AG09309 (cell line): ENCODE measurements around the gene WWC1.

Experiments
- DNase-seq: peaks from one replicate; pipeline ENCODE4 v3.0.0-alpha.2; 2010; ENCODE audit warnings: low read depth
- H3K4me3 ChIP-seq: 2 replicates; pipeline ENCODE4 v1.5.1; 2011; ENCODE audit warnings: mild to moderate bottlenecking, low read depth, low read length, moderate library complexity; ENCODE audit not compliant: control insufficient read depth
- CTCF ChIP-seq: IDR thresholded peaks from 2 replicates; pipeline ENCODE4 v1.5.1; 2011; ENCODE audit warnings: mild to moderate bottlenecking, low read depth, low read length, inconsistent platforms; ENCODE audit not compliant: insufficient read depth, control insufficient read depth; ENCODE audit errors: missing control alignments

Gene WWC1

GRCh38 chr5:168328814-168329213 is 37.4 kb downstream of the WWC1 start:
- DNase-seq: no peak
- H3K4me3 ChIP-seq: no peak overlapping the region
- TF ChIP-seq CTCF: no peak

GRCh38 chr5:168329302-168329701 is 37.9 kb downstream of the WWC1 start:
- TF ChIP-seq CTCF: no peak
- no peak overlapping the region for H3K4me3 ChIP-seq
- no peak for DNase-seq

- no peak for DNase-seq
- no peak for TF ChIP-seq CTCF
- no peak overlapping the region for H3K4me3 ChIP-seq
These were observed 40.6 kb downstream of the WWC1 start for GRCh38 chr5:168332042-168332441.

GRCh38 chr5:168334280-168334679 is 42.8 kb downstream of the WWC1 start:
- H3K4me3 ChIP-seq: no peak overlapping the region
- DNase-seq: no peak
- TF ChIP-seq CTCF: no peak

GRCh38 chr5:168334695-168335094 is 43.2 kb downstream of the WWC1 start:
- H3K4me3 ChIP-seq: no peak overlapping the region
- no peak for TF ChIP-seq CTCF
- DNase-seq: no peak

- no peak for TF ChIP-seq CTCF
- H3K4me3 ChIP-seq: no peak overlapping the region
These were observed 45.9 kb downstream of the WWC1 start for GRCh38 chr5:168337361-168337760.

More at GRCh38 chr5:168337361-168337760, 45.9 kb downstream of the WWC1 start:
- no peak for DNase-seq
